ENCODE data around the gene ZNF568. TPM values are rescaled to one million over a fixed set of nuclear protein-coding genes. Genes with fewer than 3 reads are reported as not detected.

ZNF568 gene
- total and polyA plus RNA-seq, 9 of the 15 experiments (the other 6 are each of a cell fraction or from before 2014, with no cell fraction given): 0.04 to 0.36 (median 0.07) TPM; not detected in 1

GRCh38 chr19:36950335-36951119 lies 34.4 kb downstream of the ZNF568 start:
- H3K79me2 ChIP-seq (ENCODE audit: control insufficient read depth, insufficient read depth, low read length): no peaks in the 10 kb centered on the region
- ChIA-PET CTCF (ENCODE audit: low intra/inter-chr PET ratio) (no interaction called here), POLR2A (no interaction called here)
- H3K4me1 ChIP-seq (replicated peaks in 1 of 2; ENCODE audit: control insufficient read depth in 2 of 2, insufficient read depth in 2 of 2, low read length in 2 of 2): no peaks in the 10 kb centered on the region
- H3K9me1 ChIP-seq (ENCODE audit: control insufficient read depth, insufficient read depth, low read length): no peaks in the 10 kb centered on the region
- no peak for FAIRE-seq
- H3K36me3 ChIP-seq (ENCODE audit: control insufficient read depth, insufficient read depth, low read length): no peaks in the 10 kb centered on the region
- H3K27ac ChIP-seq (ENCODE audit: extremely low read depth, low read depth, low read length): no peak overlapping the region
- TF ChIP-seq SRSF1 (IDR thresholded peaks at IDR 0.05; ENCODE audit: low read depth, low read length): no peak
- TF ChIP-seq ZNF766 (CRISPR knock-in tag; conservative IDR thresholded peaks at IDR 0.05): no peak
- TF ChIP-seq KDM2B (CRISPR knock-in tag; IDR thresholded peaks at IDR 0.05): no peak
- TF ChIP-seq ZNF274 (IDR thresholded peaks at IDR 0.05; ENCODE audit: borderline replicate concordance, low read depth, low read length): peak; percentile 6; the same call in 1 of the 2 replicates
- no peak for TF ChIP-seq CAMTA2 (CRISPR knock-in tag; conservative IDR thresholded peaks at IDR 0.05)
- H3K9me3 ChIP-seq (replicated peaks; ENCODE audit: control insufficient read depth, insufficient read depth, low read depth, low read length): no peaks in the 10 kb centered on the region; the same call in 1 of the 2 replicates
- H4K20me1 ChIP-seq (replicated peaks; ENCODE audit: control insufficient read depth, insufficient read depth, low read length): no peaks in the 10 kb centered on the region
- WGBS (ENCODE audit: insufficient coverage, low coverage, missing lambda C conversion rate): 3% methylated on average over 5 of the region's 5 CpGs
- no TSS peak for BruUV-seq (replicated peaks)
- no peak overlapping the region for H3K4me3 ChIP-seq
- no peak overlapping the region for H2AFZ ChIP-seq (ENCODE audit: low read depth, low read length)
- intact Hi-C loops (cut with micrococcal nuclease) (no loop called here), in situ Hi-C loops (cut with MboI) (no loop called here)
- no peak for ATAC-seq
- no peak overlapping the region for H3K9ac ChIP-seq (ENCODE audit: insufficient read depth in 1 of 2, low read depth in 2 of 2, low read length in 2 of 2)
- H3K27me3 ChIP-seq (ENCODE audit: control insufficient read depth in 2 of 2, insufficient read depth in 2 of 2, low read length in 2 of 2): no peaks in the 10 kb centered on the region
- DNase-seq (ENCODE audit: extremely low read depth in 1 of 4, low spot score in 3 of 4): no peak
- no peak overlapping the region for H3K4me2 ChIP-seq (ENCODE audit: insufficient read depth, low read length)

DNA sequence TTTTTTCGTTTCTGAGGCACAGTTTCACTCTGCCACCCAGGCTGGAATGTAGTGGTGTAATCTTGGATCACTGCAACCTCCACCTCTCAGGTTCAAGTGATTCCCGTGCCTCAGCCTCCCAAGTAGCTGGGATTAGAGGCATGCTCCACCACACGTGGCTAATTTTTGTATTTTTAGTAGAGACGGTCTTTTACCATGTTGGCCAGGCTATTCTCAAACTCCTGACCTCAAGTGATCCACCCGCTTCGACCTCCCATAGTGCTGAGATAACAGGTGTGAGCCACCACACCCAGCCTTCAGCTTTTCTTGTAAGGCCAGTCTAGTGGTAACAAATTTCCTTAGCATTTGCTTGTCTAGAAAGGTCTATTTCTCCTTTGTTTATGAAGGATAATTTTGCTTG lies 46.2 kb downstream of the ZNF568 start:
- BruUV-seq (replicated peaks): no TSS peak
- in situ Hi-C loops (cut with MboI): no loop called here
- Histone ChIP-seq H3K9me1 (ENCODE audit: control insufficient read depth, insufficient read depth, low read length) (no peaks in the 10 kb centered on the region), H3K4me2 (ENCODE audit: insufficient read depth, low read length) (no peak overlapping the region), H2AFZ (ENCODE audit: low read depth, low read length) (no peak overlapping the region), H3K4me1 (replicated peaks in 1 of 2; ENCODE audit: control insufficient read depth in 2 of 2, insufficient read depth in 2 of 2, low read length in 2 of 2) (no peaks in the 10 kb centered on the region), H3K9ac (ENCODE audit: insufficient read depth in 1 of 2, low read depth in 2 of 2, low read length in 2 of 2) (no peak overlapping the region), H3K79me2 (ENCODE audit: control insufficient read depth, insufficient read depth, low read length) (no peaks in the 10 kb centered on the region), H4K20me1 (replicated peaks; ENCODE audit: control insufficient read depth, insufficient read depth, low read length) (no peaks in the 10 kb centered on the region), H3K27ac (ENCODE audit: extremely low read depth, low read depth, low read length) (no peak overlapping the region), H3K4me3 (no peak overlapping the region), H3K36me3 (ENCODE audit: control insufficient read depth, insufficient read depth, low read length) (no peaks in the 10 kb centered on the region), H3K27me3 (ENCODE audit: control insufficient read depth in 2 of 2, insufficient read depth in 2 of 2, low read length in 2 of 2) (no peaks in the 10 kb centered on the region), H3K9me3 (replicated peaks; ENCODE audit: control insufficient read depth, insufficient read depth, low read depth, low read length) (no peaks in the 10 kb centered on the region)
- no peak for TF ChIP-seq NFIX (CRISPR knock-in tag; IDR thresholded peaks at IDR 0.05; ENCODE audit: low read depth)
- no peak for TF ChIP-seq CC2D1A (IDR thresholded peaks at IDR 0.05)
- no peak for TF ChIP-seq MAFG (tag; conservative IDR thresholded peaks at IDR 0.05)
- no peak for TF ChIP-seq TARDBP (IDR thresholded peaks at IDR 0.05)
- no peak for TF ChIP-seq NFRKB (IDR thresholded peaks at IDR 0.05; ENCODE audit: low read depth)
- no peak for TF ChIP-seq ETS2 (tag; IDR thresholded peaks at IDR 0.05; ENCODE audit: borderline replicate concordance, poor library complexity, severe bottlenecking)
- no peak for TF ChIP-seq HES1 (IDR thresholded peaks at IDR 0.05; ENCODE audit: low read depth)
- TF ChIP-seq TCF15 (CRISPR knock-in tag; IDR thresholded peaks at IDR 0.05): no peak
- ChIA-PET POLR2A (no interaction called here), CTCF (ENCODE audit: low intra/inter-chr PET ratio) (interaction anchor here (0.7 kb wide), 1 partner anchor 672 kb away, joined by 3 read pairs; no protein-coding TSS in a partner anchor)
- no peak for ATAC-seq
- intact Hi-C loops (cut with micrococcal nuclease): no loop called here
- DNase-seq (ENCODE audit: extremely low read depth in 1 of 4, low spot score in 3 of 4): no peak
- no peak for FAIRE-seq
- WGBS (ENCODE audit: insufficient coverage, low coverage, missing lambda C conversion rate): 3% methylated on average over 5 of the region's 6 CpGs

Data from K562 (cell line).